GM21528 (cell line): ENCODE results near the gene TBCD.

Experiments used
- ATAC-seq: cut with Tn5 transposase; IDR thresholded peaks from one replicate; pipeline ENCODE4 v1.9.1; 2021; ENCODE audit warnings: mild to moderate bottlenecking, moderate library complexity; ENCODE audit not compliant: unreplicated experiment, low FRiP score

The TBCD gene

GRCh38 chr17:82931699-82932517 lies 180.0 kb downstream of the TBCD start:
- ATAC-seq, result no peak

- ATAC-seq, result no peak
Observed at GRCh38 chr17:82932518-82933310, 180.8 kb downstream of the TBCD start.

GRCh38 chr17:82933911-82934310 lies 182.0 kb downstream of the TBCD start:
- no peak for ATAC-seq

- no peak for ATAC-seq
Observed at GRCh38 chr17:82935966-82936767, 184.3 kb downstream of the TBCD start.

- ATAC-seq, result no peak
Observed at GRCh38 chr17:82936768-82937171, 184.9 kb downstream of the TBCD start.

- ATAC-seq, result no peak
Observed at GRCh38 chr17:82937411-82938371, 185.8 kb downstream of the TBCD start.

- no peak for ATAC-seq
Observed at GRCh38 chr17:82938486-82938872, 186.6 kb downstream of the TBCD start.

- no peak for ATAC-seq
Observed at GRCh38 chr17:82938873-82939620, 187.2 kb downstream of the TBCD start.

- ATAC-seq, result no peak
Observed at GRCh38 chr17:82939621-82940135, 187.8 kb downstream of the TBCD start.

GRCh38 chr17:82940226-82941020 lies 188.6 kb downstream of the TBCD start:
- ATAC-seq, result no peak

GRCh38 chr17:82941021-82942001 lies 189.4 kb downstream of the TBCD start:
- ATAC-seq, result no peak

- no peak for ATAC-seq
Observed at GRCh38 chr17:82942166-82943130, 190.6 kb downstream of the TBCD start.

- ATAC-seq, result no peak
Observed at GRCh38 chr17:82943339-82943738, 191.5 kb downstream of the TBCD start.

- no peak for ATAC-seq
Observed at GRCh38 chr17:82943751-82944150, 191.9 kb downstream of the TBCD start.

GRCh38 chr17:82944990-82945389 lies 193.1 kb downstream of the TBCD start:
- no peak for ATAC-seq

- ATAC-seq, result no peak
Observed at GRCh38 chr17:82946081-82946480, 194.2 kb downstream of the TBCD start.
